ENCODE measurements around the gene PITPNB.
A peak's percentile ranks its signal among the peaks of the same experiment; 100 is the strongest.

Gene PITPNB

DNA sequence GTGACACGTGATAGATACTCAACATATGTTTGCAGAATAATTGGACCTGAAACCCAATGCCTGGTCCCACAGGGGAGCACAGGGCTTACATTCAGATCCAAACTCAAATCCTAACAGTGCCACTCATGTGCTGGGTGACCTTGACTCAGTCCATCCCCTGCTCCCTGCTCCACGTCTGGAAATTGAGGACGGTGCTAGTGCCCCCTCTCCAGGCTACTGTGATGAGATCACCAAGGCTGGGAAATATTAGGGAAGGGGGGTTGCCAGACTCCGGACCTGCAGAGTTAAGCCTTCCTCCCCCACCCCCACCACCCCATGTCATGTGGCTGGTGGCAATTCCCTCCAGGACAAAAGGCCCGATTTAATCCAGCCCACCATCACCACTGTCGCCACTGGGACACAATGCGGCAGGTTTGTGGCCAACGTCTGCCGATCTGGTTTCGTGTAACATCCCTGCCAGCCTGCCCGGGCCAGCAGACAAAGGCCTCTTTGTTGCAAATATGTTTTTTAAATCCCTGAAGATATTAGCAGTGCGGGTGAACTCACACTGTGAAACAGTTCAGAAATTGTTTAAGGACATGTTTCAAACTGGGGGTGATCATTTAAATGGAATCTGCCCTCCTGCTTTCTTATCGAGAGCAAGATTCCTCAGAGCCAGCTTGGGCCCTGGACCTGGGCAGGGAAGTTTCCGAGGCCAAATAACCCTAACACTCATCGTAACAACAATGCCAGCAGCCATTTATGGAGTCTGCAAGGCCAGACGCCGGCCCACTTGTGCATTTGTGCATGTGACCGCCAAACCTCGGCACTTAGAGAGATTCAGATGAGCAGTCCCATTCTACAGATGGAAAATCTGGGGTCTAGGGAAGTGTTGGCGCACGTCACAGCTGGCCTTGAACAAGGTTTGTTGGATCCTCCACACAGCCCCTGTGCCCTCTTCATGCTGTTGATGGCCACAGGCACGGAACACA, 97.9 kb downstream of the PITPNB start:
- no peak for DNase-seq
- Histone ChIP-seq H3K27ac (no peak overlapping the region), H3K4me3 (no peak overlapping the region), H3K9me3 (no peaks in the 10 kb centered on the region), H3K36me3 (no peaks in the 10 kb centered on the region), H3K4me1 (peaks cover 0 to 5% (median 0%) of the 10 kb centered on the region in 4 donors), H3K27me3 (no peaks in the 10 kb centered on the region)
- intact Hi-C loops (cut with DNase I; ENCODE audit: low total_unique reads) = no loop called here
- TF ChIP-seq, protein P1, sequence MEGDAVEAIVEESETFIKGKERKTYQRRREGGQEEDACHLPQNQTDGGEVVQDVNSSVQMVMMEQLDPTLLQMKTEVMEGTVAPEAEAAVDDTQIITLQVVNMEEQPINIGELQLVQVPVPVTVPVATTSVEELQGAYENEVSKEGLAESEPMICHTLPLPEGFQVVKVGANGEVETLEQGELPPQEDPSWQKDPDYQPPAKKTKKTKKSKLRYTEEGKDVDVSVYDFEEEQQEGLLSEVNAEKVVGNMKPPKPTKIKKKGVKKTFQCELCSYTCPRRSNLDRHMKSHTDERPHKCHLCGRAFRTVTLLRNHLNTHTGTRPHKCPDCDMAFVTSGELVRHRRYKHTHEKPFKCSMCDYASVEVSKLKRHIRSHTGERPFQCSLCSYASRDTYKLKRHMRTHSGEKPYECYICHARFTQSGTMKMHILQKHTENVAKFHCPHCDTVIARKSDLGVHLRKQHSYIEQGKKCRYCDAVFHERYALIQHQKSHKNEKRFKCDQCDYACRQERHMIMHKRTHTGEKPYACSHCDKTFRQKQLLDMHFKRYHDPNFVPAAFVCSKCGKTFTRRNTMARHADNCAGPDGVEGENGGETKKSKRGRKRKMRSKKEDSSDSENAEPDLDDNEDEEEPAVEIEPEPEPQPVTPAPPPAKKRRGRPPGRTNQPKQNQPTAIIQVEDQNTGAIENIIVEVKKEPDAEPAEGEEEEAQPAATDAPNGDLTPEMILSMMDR (IDR thresholded peaks at IDR 0.05) = no peak

DNA sequence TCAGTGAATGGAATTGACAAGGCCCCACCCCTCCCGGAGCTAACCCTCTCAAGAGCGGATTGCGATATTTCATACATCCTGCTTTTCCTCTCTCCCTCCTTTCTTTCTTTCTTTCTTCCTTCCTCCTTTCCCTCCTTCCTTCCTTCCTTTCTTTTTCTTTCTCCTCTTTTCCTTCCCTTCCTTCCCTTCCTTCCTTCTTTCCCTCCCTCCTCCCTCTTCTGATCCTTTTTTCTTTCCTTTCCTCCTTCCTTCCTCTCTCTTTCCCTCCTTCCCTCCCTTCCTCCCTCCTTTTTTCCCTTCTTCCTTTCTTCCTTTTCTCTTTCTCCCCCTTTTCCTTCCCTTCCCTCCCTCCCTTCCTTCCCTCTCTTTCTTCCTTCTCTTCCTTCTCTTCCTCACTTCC, 102.5 kb downstream of the PITPNB start:
- intact Hi-C loops (cut with DNase I; ENCODE audit: low total_unique reads) = no loop called here
- no peak overlapping the region for H3K27ac ChIP-seq
- DNase-seq = no peak
- no peaks in the 10 kb centered on the region for H3K36me3 ChIP-seq
- H3K9me3 ChIP-seq = no peaks in the 10 kb centered on the region
- H3K4me3 ChIP-seq = no peak overlapping the region
- no peaks in the 10 kb centered on the region for H3K27me3 ChIP-seq
- H3K4me1 ChIP-seq = peaks cover 0 to 3% (median under 1%) of the 10 kb centered on the region in 4 donors
- TF ChIP-seq, protein P1 (IDR thresholded peaks at IDR 0.05) = no peak

DNA sequence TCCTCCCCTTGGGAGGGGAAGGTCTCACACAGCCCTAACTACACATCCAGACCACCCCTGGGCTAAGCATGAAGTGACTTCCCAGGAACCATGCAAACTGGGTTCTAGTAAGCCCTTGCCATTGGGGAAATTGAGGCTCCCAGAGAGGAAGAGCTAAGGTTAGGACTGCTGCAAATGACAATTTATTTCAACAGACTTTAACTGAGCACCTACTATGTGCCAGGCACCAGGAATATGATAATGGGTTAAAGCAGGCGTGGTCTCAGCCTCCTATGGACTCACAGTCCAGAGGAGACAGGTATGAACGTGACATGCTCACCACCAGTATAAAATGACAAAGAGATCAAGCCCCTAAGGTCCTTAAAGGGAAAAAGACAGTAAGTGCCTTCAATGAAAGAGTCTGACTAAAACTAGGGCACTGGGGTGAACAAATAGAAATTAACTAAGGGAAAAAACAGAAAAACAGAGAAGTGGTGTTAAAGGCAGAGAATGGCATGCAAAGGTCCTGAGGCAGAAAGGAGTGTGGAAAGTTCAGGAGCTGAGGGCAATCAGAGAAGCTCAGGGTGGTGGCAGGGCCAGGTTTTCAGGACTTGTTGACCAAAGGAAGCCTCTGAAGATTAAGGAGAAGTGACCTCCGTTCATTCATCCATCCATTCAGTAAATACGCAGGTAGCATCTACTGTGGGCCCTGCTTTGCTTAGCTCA, 103.1 kb downstream of the PITPNB start:
- no peaks in the 10 kb centered on the region for H3K36me3 ChIP-seq
- no peaks in the 10 kb centered on the region for H3K9me3 ChIP-seq
- H3K4me1 ChIP-seq = peaks cover 0 to 7% (median 4%) of the 10 kb centered on the region in 4 donors
- TF ChIP-seq, protein P1 (IDR thresholded peaks at IDR 0.05) = no peak
- intact Hi-C loops (cut with DNase I; ENCODE audit: low total_unique reads) = no loop called here
- no peak overlapping the region for H3K4me3 ChIP-seq
- no peaks in the 10 kb centered on the region for H3K27me3 ChIP-seq
- DNase-seq = no peak
- no peak overlapping the region for H3K27ac ChIP-seq

DNA sequence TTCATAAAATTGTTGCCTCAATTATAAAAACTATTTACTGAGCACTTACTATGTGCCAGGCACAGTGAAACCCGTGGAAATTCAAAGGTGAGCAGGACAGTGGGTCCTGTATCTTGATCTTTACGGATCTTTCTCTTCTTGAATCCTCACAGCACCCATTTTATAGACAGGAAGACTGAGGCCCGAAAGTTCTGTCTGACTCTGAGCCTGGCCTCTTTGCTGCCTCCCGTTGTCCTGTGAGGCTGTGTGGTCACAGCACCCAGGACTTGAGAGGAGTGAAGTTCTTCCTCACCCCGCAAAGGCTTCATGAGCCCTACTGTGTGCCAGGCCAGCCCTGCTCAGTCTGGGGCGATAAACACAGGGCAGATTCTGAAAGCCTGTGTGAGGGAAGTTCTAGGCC, 104.1 kb downstream of the PITPNB start:
- Histone ChIP-seq H3K4me1 (peaks cover 0 to 17% (median 13%) of the 10 kb centered on the region in 4 donors), H3K27ac (no peak overlapping the region), H3K4me3 (no peak overlapping the region), H3K9me3 (no peaks in the 10 kb centered on the region), H3K27me3 (no peaks in the 10 kb centered on the region), H3K36me3 (no peaks in the 10 kb centered on the region)
- TF ChIP-seq, protein P1 (IDR thresholded peaks at IDR 0.05) = no peak
- DNase-seq = no peak
- intact Hi-C loops (cut with DNase I; ENCODE audit: low total_unique reads) = no loop called here

DNA sequence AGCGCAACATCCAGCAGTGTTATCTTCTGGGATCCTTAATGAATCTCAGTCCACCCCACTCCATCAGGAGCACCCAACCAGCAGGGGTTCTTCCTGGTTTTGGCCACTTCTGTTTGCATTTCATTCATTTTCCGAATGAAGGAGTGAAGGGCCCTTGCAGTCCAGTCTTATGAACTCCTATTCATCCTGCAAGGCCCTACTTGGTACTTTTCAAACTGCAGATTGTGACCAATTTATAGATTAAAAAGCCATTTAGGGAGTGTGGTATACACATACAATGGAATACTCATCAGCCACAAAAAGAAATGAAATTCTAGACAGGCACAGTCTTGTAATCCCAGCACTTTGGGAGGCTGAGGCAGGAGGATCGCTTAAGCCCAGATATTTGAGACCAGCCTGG, 107.3 kb downstream of the PITPNB start:
- peaks cover 0 to 38% (median 31%) of the 10 kb centered on the region in 4 donors for H3K4me1 ChIP-seq
- no peaks in the 10 kb centered on the region for H3K9me3 ChIP-seq
- H3K36me3 ChIP-seq = no peaks in the 10 kb centered on the region
- H3K27me3 ChIP-seq = no peaks in the 10 kb centered on the region
- H3K4me3 ChIP-seq = no peak overlapping the region
- intact Hi-C loops (cut with DNase I; ENCODE audit: low total_unique reads) = no loop called here
- TF ChIP-seq, protein P1 (IDR thresholded peaks at IDR 0.05) = no peak
- DNase-seq = no peak
- peak overlapping the region; percentile 73 to 82 for H3K27ac ChIP-seq

All from tibial artery (tissue), 4 donors.